NT2/D1 (cell line): ENCODE data around the gene RAP1GAP2.

Source experiments
- DNase-seq: peaks from one replicate; pipeline ENCODE4 v3.0.0-alpha.2; 2011; ENCODE audit warnings: low read depth, low spot score
- H3K27me3 ChIP-seq: 2 replicates; pipeline ENCODE4 v1.6.0; 2011; ENCODE audit warnings: mild to moderate bottlenecking; ENCODE audit not compliant: insufficient read length, insufficient read depth
- H3K36me3 ChIP-seq: 2 replicates; pipeline ENCODE4 v1.6.1; 2011; ENCODE audit warnings: mild to moderate bottlenecking, low read length, mixed read lengths; ENCODE audit not compliant: insufficient read depth, insufficient read length
- H3K4me1 ChIP-seq: 2 replicates; pipeline ENCODE4 v1.5.1; 2011; ENCODE audit not compliant: insufficient read depth, insufficient read length
- H3K4me3 ChIP-seq: 2 replicates; pipeline ENCODE4 v1.5.1; 2011; ENCODE audit warnings: low read depth; ENCODE audit not compliant: insufficient read length
- H3K9ac ChIP-seq: 2 replicates; pipeline ENCODE4 v1.6.0; 2011; ENCODE audit warnings: low read depth; ENCODE audit not compliant: insufficient read length
- H3K9me3 ChIP-seq: 2 replicates; pipeline ENCODE4 v1.5.1; 2011; ENCODE audit warnings: mild to moderate bottlenecking, low read length; ENCODE audit not compliant: insufficient read depth
- SUZ12 ChIP-seq: IDR thresholded peaks from 2 replicates; pipeline ENCODE4 v1.6.1; 2011; ENCODE audit not compliant: insufficient read length, insufficient read depth; ENCODE audit errors: extremely low read depth
- YY1 ChIP-seq: IDR thresholded peaks from 2 replicates; pipeline ENCODE4 v1.6.1; 2011; ENCODE audit not compliant: insufficient read length, insufficient read depth
- ZNF274 ChIP-seq: IDR thresholded peaks from 2 replicates; pipeline ENCODE4 v1.6.1; 2011; ENCODE audit warnings: mild to moderate bottlenecking, low read depth, low read length

Gene RAP1GAP2

GRCh38 chr17:2957631-2958286, 161.5 kb downstream of the RAP1GAP2 start:
- no peak for TF ChIP-seq SUZ12
- TF ChIP-seq YY1: no peak
- no peak for TF ChIP-seq ZNF274
- peaks cover 29% of the 10 kb centered on the region for H3K4me1 ChIP-seq
- H3K27me3 ChIP-seq: no peaks in the 10 kb centered on the region
- DNase-seq: no peak
- H3K4me3 ChIP-seq: no peak overlapping the region
- peaks cover under 1% of the 10 kb centered on the region for H3K36me3 ChIP-seq
- H3K9ac ChIP-seq: peak overlapping the region; percentile 50
- no peaks in the 10 kb centered on the region for H3K9me3 ChIP-seq

DNA sequence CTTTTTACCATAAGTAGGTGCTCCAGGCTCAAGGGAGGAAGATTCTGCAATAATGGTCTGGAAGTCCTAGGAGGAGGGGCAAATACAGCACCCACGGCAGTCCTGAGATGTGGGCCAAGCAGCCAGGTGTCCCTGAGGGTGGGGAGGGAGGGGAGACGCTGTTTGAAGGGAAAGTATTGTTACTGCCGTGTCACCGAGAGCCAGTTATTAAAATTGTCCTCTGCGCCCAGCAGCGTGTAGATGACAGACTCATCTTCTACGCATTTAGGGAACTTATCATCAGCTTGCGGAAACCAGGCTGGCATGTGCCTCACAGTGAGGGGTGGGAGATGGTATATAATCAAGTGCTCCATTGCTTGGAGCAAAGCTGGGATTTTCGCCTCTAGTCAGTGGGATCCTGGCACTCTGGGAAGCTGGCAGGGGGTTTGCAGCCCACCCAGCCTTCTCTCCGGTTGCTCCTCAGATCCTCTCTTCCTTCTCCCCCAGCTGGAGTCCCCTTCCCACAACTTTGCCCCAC, 162.5 kb downstream of the RAP1GAP2 start:
- TF ChIP-seq ZNF274 (no peak), YY1 (no peak), SUZ12 (no peak)
- H3K9ac ChIP-seq: no peak overlapping the region
- no peaks in the 10 kb centered on the region for H3K27me3 ChIP-seq
- peaks cover 35% of the 10 kb centered on the region for H3K4me1 ChIP-seq
- H3K9me3 ChIP-seq: no peaks in the 10 kb centered on the region
- DNase-seq: no peak
- peaks cover 6% of the 10 kb centered on the region for H3K36me3 ChIP-seq
- no peak overlapping the region for H3K4me3 ChIP-seq

DNA sequence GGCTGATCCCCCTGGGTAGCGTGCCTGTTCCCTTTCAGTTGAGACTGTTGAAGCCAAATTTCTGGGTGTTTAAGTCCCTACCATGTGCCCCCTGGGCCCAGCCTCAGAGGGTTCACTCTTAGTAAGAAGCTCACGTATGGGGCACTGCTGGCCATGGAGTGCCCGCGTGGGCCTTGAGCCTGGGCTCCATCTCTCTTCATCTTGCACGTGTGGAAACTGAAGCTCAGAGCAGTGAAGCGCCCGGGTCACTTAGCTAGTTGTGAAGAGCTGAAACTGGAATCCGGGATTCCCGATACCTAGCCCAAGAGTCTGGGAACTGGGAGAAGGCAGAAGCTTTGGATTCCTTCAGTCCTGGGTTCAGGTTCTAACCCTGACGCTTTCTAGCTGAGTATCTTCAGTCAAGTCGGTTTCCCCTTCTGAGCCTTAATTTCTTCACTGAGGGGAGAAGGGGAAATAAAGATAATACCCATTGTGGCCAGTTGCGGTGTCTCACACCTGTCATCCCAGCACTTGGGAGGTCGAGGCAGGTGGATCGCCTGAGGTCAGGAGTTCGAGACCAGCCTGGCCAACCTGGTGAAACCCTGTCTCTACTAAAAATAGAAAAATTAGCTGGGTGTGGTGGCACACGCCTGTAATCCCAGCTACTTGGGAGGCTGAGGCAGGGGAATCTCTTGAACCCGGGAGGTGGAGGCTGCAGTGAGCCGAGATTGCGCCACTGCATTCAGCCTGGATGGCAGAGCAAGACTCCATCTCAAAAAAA, 163.3 kb downstream of the RAP1GAP2 start:
- Histone ChIP-seq H3K36me3 (peaks cover 6% of the 10 kb centered on the region), H3K9ac (peak overlapping the region; percentile 36), H3K4me1 (peaks cover 36% of the 10 kb centered on the region), H3K9me3 (no peaks in the 10 kb centered on the region), H3K4me3 (no peak overlapping the region), H3K27me3 (no peaks in the 10 kb centered on the region)
- DNase-seq: no peak
- no peak for TF ChIP-seq ZNF274
- no peak for TF ChIP-seq SUZ12
- no peak for TF ChIP-seq YY1

GRCh38 chr17:2961446-2961845, 165.2 kb downstream of the RAP1GAP2 start:
- TF ChIP-seq YY1 (no peak), SUZ12 (no peak)
- Histone ChIP-seq H3K4me1 (peaks cover 30% of the 10 kb centered on the region), H3K9ac (no peak overlapping the region)

GRCh38 chr17:2962236-2962635, 166.0 kb downstream of the RAP1GAP2 start:
- Histone ChIP-seq H3K4me1 (peaks cover 30% of the 10 kb centered on the region), H3K36me3 (peaks cover 15% of the 10 kb centered on the region)

More at GRCh38 chr17:2961446-2961845, 165.2 kb downstream of the RAP1GAP2 start:
- no peak for DNase-seq
- H3K4me3 ChIP-seq: no peak overlapping the region
- peaks cover 15% of the 10 kb centered on the region for H3K36me3 ChIP-seq
- no peaks in the 10 kb centered on the region for H3K27me3 ChIP-seq
- H3K9me3 ChIP-seq: no peaks in the 10 kb centered on the region

DNA sequence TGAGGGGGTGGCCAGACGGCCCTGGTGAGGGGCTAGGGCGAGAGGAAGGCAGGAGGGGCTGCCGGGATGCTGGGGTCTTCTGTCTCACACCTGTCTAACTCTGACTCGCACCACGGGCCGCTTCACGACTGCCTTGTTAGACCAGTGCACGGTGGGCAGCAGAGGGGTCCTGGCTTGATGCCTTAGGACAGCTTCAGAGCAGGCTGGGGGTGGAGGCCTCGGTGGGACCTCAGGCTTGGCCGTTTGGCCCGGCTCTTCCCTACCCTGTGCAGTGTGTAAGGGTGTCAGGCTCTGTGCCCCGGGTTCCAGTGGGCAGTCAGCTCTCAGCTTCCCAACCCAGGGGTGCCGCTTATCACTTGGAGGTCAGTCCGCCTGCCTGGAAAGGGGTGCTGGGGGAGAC, 166.5 kb downstream of the RAP1GAP2 start:
- TF ChIP-seq YY1: no peak
- no peak for TF ChIP-seq SUZ12
- TF ChIP-seq ZNF274: no peak
- Histone ChIP-seq H3K36me3 (peaks cover 19% of the 10 kb centered on the region), H3K27me3 (no peaks in the 10 kb centered on the region), H3K4me3 (no peak overlapping the region), H3K9ac (no peak overlapping the region), H3K9me3 (no peaks in the 10 kb centered on the region), H3K4me1 (peaks cover 25% of the 10 kb centered on the region)
- DNase-seq: no peak

More at GRCh38 chr17:2962236-2962635, 166.0 kb downstream of the RAP1GAP2 start:
- no peak overlapping the region for H3K9ac ChIP-seq
- no peak overlapping the region for H3K4me3 ChIP-seq
- TF ChIP-seq YY1 (no peak), SUZ12 (no peak), ZNF274 (no peak)
- no peak for DNase-seq
- no peaks in the 10 kb centered on the region for H3K27me3 ChIP-seq
- no peaks in the 10 kb centered on the region for H3K9me3 ChIP-seq
